CD4-positive, alpha-beta T cell (primary cell): ENCODE results near the gene HADHA. TPM values are rescaled to one million over a fixed set of nuclear protein-coding genes. Genes with fewer than 3 reads are reported as not detected.

ENCODE experiments used
- ATAC-seq: fragments of 200-7000 bp; cut with Tn5 transposase; one replicate; pipeline ENCODE4 v1.10.0; 2022; ENCODE audit warnings: mild to moderate bottlenecking; ENCODE audit not compliant: poor library complexity
- CTCF ChIA-PET: fragments of 350-600 bp; sonication (Branson Sonifier 250); formaldehyde crosslinking; loops from one replicate; lab custom pipeline; 2021; ENCODE audit warnings: antibody characterized with exemption, inconsistent platforms; lab: Charles Lee
- POLR2A ChIA-PET: fragments of 350-600 bp; sonication (Branson Sonifier 250); formaldehyde crosslinking; loops from one replicate; lab custom pipeline; 2021; ENCODE audit warnings: antibody characterized with exemption, inconsistent platforms; lab: Charles Lee
- DNase-seq, 14 experiments: peaks; one replicate each; pipeline ENCODE4 v3.0.0-alpha.2; 2013 to 2020; ENCODE audit warnings: mixed read lengths in 2 of 14
- H3K27ac ChIP-seq, 2 donors: one replicate each; pipeline versions ENCODE4 v1.5.1 to v1.7.0; 2013; ENCODE audit warnings: low read length in 2 of 2, low read depth in 1 of 2, mild to moderate bottlenecking in 1 of 2
- H3K27me3 ChIP-seq, 2 experiments: 1 replicate in 1 of 2; 2 replicates in 1 of 2; pipeline versions ENCODE4 v1.6.1 to v1.7.0; 2013; ENCODE audit warnings: low read length in 2 of 2, control low read depth in 1 of 2, mild to moderate bottlenecking in 1 of 2, moderate library complexity in 1 of 2; ENCODE audit not compliant: insufficient read depth in 2 of 2, control insufficient read depth in 1 of 2
- H3K36me3 ChIP-seq: one replicate; pipeline ENCODE4 v1.6.1; 2013; ENCODE audit warnings: low read length, control low read depth; ENCODE audit not compliant: insufficient read depth
- H3K4me1 ChIP-seq: one replicate; pipeline ENCODE4 v1.6.1; 2013; ENCODE audit warnings: low read length, control low read depth; ENCODE audit not compliant: insufficient read depth
- H3K4me3 ChIP-seq: one replicate; pipeline ENCODE4 v1.5.1; 2013; ENCODE audit warnings: mild to moderate bottlenecking, low read length, moderate library complexity
- H3K9me3 ChIP-seq, 2 experiments: 1 replicate in 1 of 2; 2 replicates in 1 of 2; pipeline versions ENCODE4 v1.6.1 to v1.7.0; 2013; ENCODE audit warnings: low read length in 2 of 2, mild to moderate bottlenecking in 2 of 2, control low read depth in 1 of 2, moderate library complexity in 1 of 2; ENCODE audit not compliant: control insufficient read depth in 1 of 2, insufficient read depth in 1 of 2
- H3K27ac Mint-ChIP-seq: one replicate; pipeline ENCODE4 v1.8.0; 2020; ENCODE audit warnings: mixed read lengths
- H3K27me3 Mint-ChIP-seq: one replicate; pipeline ENCODE4 v1.8.0; 2021; ENCODE audit warnings: mixed read lengths
- H3K36me3 Mint-ChIP-seq: one replicate; pipeline ENCODE4 v1.8.0; 2021; ENCODE audit warnings: low read depth, mixed read lengths
- H3K4me1 Mint-ChIP-seq: one replicate; pipeline ENCODE4 v1.8.0; 2021; ENCODE audit warnings: low read depth, mixed read lengths
- H3K4me3 Mint-ChIP-seq: one replicate; pipeline ENCODE4 v1.8.0; 2020; ENCODE audit warnings: mild to moderate bottlenecking, mixed read lengths
- H3K9me3 Mint-ChIP-seq: one replicate; pipeline ENCODE4 v1.8.0; 2020; ENCODE audit warnings: mixed read lengths
- intact Hi-C, 2 experiments: fragments of 100-400 bp; cut with DNase I in 1 of 2; cut with micrococcal nuclease in 1 of 2; formaldehyde crosslinking; loops; one replicate each; pipeline versions ENCODE4 v1.15.1 to v1.9.0; 2023 to 2025; cut with DNase I, micrococcal nuclease
- total RNA-seq, 174 experiments: library from RNA in 2 of 174; stranded (reverse) in 2 of 174; gene quantifications; one replicate each; pipeline ENCODE4 v1.2.3 and lab custom pipeline; 2021 to 2026
- TF ChIP-seq, protein P1 (sequence below): fragments of 200-600 bp; IDR thresholded peaks from one replicate; pipeline ENCODE4 v1.8.0; 2022; ENCODE audit warnings: antibody characterized with exemption, mild to moderate bottlenecking

The HADHA gene
- total RNA-seq, 2 experiments from 2014 or later: 72.4 to 73.7 TPM

DNA sequence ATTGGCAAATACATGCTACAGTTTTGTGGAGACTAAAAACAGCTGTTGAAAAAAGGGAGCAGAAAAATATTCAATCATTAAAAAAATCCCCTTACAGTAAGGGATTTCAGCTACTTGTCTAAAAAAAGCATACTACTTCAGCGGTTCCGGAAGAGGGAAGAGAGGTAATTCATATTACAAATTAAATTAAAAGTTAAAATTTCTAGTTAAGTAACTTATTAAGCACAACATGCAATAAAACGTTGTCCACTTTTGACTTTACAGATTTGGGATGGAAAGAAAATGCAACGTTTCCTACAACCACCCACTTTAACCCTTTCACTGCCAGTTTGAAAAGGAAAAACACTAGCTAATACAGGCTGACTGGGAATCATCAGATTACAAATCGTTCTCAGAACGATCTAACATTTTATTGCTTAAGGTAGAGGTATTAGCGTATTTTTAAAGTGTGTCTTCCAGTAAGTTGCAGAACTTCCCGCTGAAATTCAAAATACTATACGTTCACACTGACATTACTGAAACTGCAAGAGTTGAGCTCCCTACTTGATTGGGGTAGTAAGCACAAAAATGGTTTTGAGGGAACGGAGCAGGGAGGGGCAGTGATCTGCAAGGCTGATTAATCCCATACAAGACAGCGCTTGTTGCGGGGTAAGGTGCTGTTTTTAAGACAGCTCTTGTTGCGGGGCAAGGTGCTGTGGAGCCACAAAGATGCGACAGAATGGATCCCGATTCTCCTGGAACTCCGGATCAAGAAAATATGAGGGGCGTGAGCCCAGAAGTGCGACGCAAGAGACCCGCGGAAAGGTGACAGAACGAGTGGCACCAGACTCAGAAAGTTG is 743 bp downstream of the HADHA start:
- Mint-ChIP-seq H3K9me3 (no peaks in the 10 kb centered on the region), H3K27ac (peak overlapping the region; percentile 97), H3K4me1 (peaks cover 74% of the 10 kb centered on the region), H3K36me3 (peaks cover 43% of the 10 kb centered on the region), H3K4me3 (peak overlapping the region; percentile 100), H3K27me3 (no peaks in the 10 kb centered on the region)
- intact Hi-C loops: loop anchor here (2.0 to 5.0 kb wide), 10 partner anchors 55 to 365 kb away; partner anchors contain the start of genes ADGRF3 (in 2 of the 2), SELENOI (in 2 of the 2), ASXL2 (in 1 of the 2) and RAB10 (in 1 of the 2)
- Histone ChIP-seq H3K27me3 (no peaks in the 10 kb centered on the region), H3K4me3 (peak overlapping the region; percentile 96), H3K36me3 (peaks cover 2% of the 10 kb centered on the region), H3K4me1 (peaks cover 33% of the 10 kb centered on the region), H3K9me3 (no peaks in the 10 kb centered on the region), H3K27ac (peak overlapping the region; percentile 95 to 98)
- ATAC-seq: peak; percentile 5
- POLR2A ChIA-PET: interaction anchor here (0.6 to 3.8 kb wide), 10 partner anchors 8 to 501 kb away, joined by 3 to 46 read pairs (median 4); partner anchors contain the start of genes ADGRF3, ASXL2 and SELENOI
- DNase-seq: peak in 3 of 14 experiments; percentile 8 to 50 (median 49)
- CTCF ChIA-PET: interaction anchor here (0.8 to 1.5 kb wide), 4 partner anchors 9 to 59 kb away, joined by 3 to 4 read pairs (median 4); no protein-coding TSS in a partner anchor
- TF ChIP-seq, protein P1, sequence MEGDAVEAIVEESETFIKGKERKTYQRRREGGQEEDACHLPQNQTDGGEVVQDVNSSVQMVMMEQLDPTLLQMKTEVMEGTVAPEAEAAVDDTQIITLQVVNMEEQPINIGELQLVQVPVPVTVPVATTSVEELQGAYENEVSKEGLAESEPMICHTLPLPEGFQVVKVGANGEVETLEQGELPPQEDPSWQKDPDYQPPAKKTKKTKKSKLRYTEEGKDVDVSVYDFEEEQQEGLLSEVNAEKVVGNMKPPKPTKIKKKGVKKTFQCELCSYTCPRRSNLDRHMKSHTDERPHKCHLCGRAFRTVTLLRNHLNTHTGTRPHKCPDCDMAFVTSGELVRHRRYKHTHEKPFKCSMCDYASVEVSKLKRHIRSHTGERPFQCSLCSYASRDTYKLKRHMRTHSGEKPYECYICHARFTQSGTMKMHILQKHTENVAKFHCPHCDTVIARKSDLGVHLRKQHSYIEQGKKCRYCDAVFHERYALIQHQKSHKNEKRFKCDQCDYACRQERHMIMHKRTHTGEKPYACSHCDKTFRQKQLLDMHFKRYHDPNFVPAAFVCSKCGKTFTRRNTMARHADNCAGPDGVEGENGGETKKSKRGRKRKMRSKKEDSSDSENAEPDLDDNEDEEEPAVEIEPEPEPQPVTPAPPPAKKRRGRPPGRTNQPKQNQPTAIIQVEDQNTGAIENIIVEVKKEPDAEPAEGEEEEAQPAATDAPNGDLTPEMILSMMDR: no peak

DNA sequence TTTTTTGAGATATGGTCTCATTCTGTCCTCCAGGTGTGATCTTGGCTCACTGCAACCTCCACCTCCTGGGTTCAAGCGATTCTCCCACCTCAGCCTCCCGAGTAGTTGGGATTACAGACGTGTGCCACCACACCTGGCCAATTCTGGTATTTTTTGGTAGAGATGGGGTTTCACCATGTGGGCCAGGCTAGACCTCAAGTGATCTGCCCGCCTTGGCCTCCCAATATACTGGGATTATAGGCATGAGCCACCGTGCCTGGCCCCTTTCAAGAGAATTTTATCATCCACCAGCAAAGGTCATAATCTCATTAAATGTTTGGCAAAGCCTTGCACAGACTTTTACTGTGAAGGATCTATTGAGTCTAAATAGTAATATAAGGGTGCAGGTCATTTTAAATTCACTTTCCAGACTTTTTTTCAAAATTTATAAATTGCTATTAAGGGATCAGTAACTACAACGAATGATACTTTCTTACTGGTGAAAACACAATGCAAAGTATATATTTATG is 2.5 kb downstream of the HADHA start:
- Histone ChIP-seq H3K36me3 (peaks cover 19% of the 10 kb centered on the region), H3K27me3 (no peaks in the 10 kb centered on the region), H3K9me3 (no peaks in the 10 kb centered on the region), H3K4me1 (peaks cover 33% of the 10 kb centered on the region), H3K27ac (no peak overlapping the region), H3K4me3 (no peak overlapping the region)
- peaks cover 59% of the 10 kb centered on the region for H3K36me3 Mint-ChIP-seq
- TF ChIP-seq, protein P1: no peak
- no peak overlapping the region for H3K27ac Mint-ChIP-seq
- intact Hi-C loops: loop anchor here (2.0 to 5.0 kb wide), 6 partner anchors 55 to 363 kb away; partner anchors contain the start of genes ADGRF3 (in 1 of the 2), ASXL2 (in 1 of the 2), RAB10 (in 1 of the 2) and SELENOI (in 1 of the 2)
- H3K4me3 Mint-ChIP-seq: peak overlapping the region; percentile 54
- ChIA-PET CTCF (no interaction called here), POLR2A (no interaction called here)
- no peaks in the 10 kb centered on the region for H3K9me3 Mint-ChIP-seq
- ATAC-seq: no peak
- DNase-seq: no peak
- H3K4me1 Mint-ChIP-seq: peaks cover 71% of the 10 kb centered on the region
- no peaks in the 10 kb centered on the region for H3K27me3 Mint-ChIP-seq

DNA sequence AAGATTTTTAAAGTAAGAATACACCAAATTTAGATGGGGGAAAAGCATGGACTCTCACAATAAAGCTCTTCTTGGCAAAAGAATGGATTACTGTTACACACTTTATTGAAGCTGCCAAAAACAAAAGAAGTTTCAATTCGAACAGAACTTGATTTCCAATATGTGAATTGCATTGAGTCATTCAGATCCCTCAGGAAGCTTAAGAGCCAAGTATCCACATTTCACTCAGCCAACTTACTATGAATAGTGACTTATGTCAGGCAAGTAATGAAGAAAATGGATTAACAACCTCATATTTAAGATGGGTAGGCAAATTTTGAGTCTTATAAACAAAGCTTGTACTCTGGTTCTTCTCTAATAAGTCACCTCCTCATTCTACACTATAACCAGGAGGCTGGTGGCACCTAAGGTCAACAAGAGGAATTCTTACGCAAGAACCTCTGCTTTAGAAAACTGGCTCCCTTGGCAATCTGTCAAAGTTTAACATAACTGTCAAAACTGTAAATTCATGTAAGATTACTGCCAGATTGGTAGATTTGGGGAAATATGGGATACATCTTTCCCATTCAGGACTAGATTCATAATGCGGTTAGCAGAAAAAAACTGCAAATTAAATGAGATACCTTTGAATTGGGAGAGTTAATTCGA is 6.0 kb downstream of the HADHA start:
- no peak overlapping the region for H3K4me3 ChIP-seq
- TF ChIP-seq, protein P1: no peak
- Mint-ChIP-seq H3K27me3 (no peaks in the 10 kb centered on the region), H3K4me1 (peaks cover 40% of the 10 kb centered on the region), H3K9me3 (no peaks in the 10 kb centered on the region), H3K27ac (no peak overlapping the region), H3K4me3 (no peak overlapping the region), H3K36me3 (peaks cover 70% of the 10 kb centered on the region)
- no peaks in the 10 kb centered on the region for H3K27me3 ChIP-seq
- H3K9me3 ChIP-seq: no peaks in the 10 kb centered on the region
- intact Hi-C loops: loop anchor here (2.0 to 10.0 kb wide), 3 partner anchors 92 to 339 kb away; no protein-coding TSS in a partner anchor
- peaks cover 49% of the 10 kb centered on the region for H3K36me3 ChIP-seq
- peaks cover 10% of the 10 kb centered on the region for H3K4me1 ChIP-seq
- no peak for DNase-seq
- ChIA-PET POLR2A (no interaction called here), CTCF (interaction anchor here (1.0 to 1.8 kb wide), 2 partner anchors 28 to 54 kb away, joined by 3 to 5 read pairs; no protein-coding TSS in a partner anchor)
- ATAC-seq: no peak
- H3K27ac ChIP-seq: no peak overlapping the region
